NCI-H2171 treated with DMSO at 0.1 percent for 48 hours (cell line): ENCODE results near the gene COLEC11.
"Not testable (repeated sequence)": the region's sequence is repeated elsewhere in the genome, so short reads cannot be mapped to it uniquely, and the experiment has no call there.

Source experiments
- DNase-seq: peaks from one replicate; lab custom pipeline; 2025; lab: John Stamatoyannopoulos, UW

COLEC11 gene

DNA sequence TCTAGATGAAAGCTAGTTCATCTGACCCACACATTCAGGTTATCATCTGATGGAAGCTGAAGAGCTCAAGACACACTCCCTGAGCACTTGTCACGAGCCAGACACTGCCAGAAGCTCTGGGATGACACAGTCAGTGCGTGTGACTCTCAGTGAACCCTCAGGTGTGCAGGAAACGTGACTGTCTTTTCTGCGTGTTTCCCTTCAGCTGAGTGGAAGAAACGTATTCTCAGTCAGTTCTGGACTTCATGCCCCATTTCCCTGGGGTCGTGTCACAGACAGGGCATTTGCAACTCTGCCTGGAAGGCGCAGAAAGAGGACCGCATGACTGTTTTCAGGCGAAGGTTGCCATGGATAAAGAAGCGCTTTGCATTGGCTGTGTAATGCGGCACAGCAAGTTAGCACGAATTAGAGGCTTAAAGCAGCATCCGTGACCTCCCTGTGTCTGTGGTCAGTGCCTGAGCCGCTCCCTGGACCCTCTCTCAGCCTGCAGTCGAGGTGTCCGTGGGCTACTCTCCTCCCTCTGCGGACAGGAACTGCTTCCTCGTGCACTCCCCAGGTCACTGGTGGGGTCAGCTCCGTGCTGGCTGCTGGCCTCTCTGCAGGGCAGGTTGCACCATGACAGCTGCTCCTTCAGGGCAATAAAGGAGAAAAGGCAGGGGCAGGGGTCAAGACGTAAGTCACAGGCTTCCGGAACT lies 59.8 kb downstream of the COLEC11 start:
- no peak for DNase-seq

DNA sequence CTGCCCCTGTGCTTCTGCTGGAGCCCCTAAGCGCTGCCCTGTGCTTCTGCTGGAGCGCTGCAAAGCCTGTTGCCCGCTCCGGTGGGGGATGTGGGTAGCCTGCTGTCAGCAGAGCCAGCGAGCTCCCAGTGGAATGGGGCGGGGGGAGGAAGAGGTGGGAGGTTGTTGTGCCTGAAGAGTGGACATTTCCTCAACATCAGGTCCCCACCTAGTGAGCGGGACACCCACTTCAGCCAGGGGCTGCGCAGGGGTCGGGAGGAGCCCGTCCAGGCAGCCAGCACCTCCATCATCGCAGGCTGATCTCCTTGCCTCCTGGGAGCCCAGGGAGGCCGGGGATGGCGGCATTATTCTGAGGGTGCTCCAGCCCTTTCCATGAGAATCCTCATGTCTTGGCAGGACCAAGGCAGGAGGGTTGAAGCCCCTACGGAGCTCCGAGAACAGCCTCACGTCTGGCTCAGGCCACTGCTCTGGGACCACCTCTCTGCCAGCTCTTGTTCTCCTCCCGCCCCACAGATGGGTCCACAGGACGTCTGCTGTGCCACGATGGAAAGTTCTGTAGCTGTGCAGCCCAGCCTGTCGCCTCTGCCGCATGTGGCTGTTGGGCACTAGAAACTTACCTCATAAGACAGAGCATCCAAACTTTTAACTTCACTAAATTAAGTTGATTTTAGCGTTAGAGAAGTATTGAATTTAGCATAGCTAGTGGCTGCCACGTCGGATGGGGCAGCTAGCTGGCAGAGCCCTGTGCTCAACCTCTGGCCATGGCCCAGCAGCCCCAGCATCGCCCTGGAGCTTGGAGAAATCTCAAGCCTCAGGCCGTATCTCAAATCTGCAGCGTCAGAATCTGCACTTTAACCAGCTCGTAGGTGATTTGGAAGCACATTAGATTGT lies 61.2 kb downstream of the COLEC11 start:
- no peak for DNase-seq

DNA sequence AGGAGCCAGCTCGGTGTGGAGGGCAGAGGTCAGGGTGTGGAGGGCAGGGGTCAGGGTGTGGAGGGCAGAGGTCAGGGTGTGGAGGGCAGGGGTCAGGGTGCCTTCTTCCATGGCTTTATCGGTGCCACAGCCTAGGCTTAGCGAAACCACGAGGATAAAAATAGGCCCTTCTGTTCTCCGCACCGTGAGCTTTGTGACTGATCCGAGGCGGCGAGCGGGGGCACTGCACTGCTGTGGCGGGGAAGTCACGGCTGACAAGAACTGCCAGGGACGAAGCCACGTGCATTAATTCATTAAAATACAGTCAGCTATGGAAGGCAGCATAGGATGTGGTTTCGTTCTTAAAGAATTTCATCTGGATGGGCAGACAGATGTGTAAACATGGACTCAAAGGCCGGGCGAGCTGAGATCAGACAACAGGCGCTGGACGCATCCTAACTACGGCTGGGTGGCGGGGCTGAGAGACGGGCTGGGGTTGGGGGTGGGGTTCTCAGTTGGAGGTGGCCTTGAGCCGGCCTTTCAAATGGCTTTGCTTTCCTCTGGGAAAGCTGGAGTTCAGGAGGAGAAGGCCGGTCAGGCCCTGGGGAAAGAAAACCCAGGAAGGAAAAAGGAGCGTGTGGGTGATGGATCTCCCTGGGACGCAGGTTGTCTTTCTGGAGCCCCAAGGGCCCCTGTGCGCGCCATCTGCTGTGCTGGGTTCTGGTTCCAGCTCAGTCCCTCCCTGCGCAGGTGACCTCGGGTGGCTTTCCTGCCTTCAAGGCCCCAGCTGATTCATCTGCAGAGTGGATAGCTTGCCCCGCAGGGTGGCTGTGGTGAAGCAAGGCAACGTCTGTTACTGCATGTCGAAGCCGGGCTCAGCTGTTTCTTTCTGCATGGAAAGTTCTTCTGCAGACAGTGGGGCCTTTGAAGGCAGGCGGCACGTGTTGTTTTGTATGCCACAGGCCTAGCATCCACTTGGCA lies 62.1 kb downstream of the COLEC11 start:
- peak; percentile 72 for DNase-seq

DNA sequence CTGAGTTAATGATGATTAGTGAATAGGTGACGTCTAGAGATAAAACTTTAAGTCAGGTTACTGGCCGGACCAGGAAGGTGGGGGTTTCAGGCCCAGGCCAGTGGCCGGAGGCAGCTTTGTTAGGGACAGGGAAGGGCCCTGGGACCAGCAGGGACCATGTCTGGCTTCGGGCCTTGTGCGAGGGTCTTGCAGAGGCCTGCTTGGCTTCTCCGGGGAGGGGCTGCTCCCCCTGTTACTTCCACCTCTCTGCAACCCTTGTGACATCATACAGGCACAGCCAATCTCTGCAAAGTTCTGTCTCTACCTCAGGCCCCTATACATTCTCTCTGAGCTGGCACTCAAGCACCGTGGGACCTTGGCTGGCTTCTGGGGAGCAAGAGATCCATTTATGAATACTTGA lies 63.0 kb downstream of the COLEC11 start, which contains the start of gene ALLC:
Gene ALLC (plus strand): TSS at position 320 of the 400 bp plus-strand sequence. CDS start 12,958 bp downstream, outside the sequence.
- DNase-seq, result no peak

DNA sequence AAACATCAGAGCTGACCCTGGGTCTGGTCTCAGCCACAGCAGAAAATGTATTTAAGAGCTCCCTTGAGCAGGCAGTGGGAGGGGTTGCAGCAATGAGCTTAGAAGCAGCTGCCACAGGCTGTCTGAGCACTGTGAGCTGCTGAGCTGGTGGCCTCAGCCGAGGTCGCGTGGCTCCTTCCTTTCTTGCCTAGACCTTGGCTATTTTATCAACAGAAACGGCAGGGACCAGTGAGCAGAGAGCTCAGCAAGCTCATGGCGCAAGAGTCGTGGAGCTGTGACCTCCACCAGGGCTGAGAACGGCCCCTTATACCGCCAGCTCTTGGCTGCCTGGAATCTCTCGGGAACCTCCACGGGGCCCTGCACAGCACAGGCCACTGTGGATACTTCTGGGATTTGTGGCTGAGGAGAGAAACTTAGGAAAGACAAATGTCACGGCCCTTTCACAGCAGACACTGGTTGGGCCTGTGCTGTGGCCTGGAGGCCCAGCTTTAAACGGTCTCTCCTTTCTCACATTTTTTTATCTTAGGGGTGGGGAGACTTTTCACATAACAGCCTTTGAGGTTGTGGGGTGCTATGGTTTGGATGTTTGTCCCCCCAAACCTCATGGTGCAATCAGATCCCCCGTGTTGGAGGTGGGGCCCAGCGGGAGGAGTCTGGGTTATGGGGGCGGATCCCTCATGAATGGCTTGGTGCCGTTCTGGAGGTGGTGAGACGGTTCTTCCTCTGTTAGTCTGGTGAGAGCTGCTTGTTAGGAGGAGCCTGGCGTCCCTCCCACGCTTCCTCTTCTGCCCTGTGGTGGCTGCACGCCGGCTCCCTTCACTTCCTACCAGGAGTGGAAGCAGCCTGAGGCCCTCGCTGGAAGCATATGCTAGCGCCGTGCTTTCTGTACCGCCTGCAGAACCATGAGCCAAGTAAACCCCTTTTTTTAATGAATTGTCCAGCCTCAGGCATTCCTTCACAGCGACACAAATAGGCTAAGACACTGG lies 64.8 kb downstream of the COLEC11 start:
- DNase-seq, result peak; percentile 31

DNA sequence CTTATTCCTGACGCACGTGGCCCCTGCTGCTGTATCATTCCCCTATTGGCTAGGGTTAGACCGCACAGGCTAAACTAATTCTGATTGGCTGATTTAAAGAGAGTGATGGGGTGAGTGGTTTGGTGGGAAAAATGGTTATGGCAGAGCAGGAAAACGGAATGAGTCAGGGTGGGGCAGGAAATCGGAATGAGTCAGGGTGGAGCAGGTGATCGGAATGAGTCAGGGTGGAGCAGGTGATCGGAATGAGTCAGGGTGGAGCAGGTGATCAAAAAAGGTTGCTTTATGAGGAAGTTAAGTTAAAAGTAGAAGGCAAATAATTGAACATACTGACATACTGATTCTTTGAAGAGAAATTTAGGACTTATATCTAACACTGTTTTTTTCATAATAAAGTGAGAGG lies 65.7 kb downstream of the COLEC11 start:
- DNase-seq, result not testable (repeated sequence)

DNA sequence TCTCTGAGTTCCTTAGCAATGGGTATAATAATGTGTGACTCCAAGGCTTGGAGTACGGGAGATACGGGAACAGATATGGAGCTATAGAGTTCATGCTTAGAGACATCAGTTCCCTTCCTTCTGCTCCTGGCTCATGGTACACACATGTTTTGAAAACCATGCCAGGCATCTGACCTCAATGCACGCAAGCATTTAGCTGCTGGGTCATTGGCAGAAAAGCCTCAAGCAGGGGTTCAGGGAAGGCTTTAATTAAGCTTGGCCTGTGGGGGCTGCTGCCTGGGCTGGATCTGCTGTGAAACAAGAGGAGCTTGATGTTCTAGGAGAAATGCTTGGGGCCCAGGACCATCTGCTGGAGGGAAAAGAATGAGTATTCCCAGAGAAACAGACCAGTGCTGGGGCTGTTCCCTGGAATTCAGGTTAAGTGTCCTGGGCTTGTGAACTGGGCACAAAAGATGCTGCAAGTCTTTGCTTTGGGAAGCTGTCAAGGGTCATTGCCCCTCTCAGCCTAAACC lies 66.3 kb downstream of the COLEC11 start:
- no peak for DNase-seq

DNA sequence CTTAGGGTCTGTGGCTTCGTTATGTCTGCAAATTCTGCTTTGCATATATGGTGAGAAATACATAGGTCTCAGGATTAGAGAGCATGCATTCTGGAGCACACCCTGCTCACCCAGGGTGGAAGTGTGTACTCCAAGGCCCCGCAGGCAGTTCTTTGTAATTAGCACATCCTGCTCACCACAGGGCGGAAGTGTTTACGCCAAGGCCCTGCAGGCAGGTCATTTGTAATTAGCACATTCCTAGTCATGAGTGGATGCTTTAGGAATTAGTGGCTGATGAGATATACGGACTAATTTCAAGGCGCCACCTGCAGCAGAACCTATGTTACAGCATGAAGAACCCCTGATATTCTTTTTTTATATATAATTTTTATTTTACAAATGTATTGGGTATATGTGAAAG lies 67.3 kb downstream of the COLEC11 start:
- DNase-seq, result no peak

DNA sequence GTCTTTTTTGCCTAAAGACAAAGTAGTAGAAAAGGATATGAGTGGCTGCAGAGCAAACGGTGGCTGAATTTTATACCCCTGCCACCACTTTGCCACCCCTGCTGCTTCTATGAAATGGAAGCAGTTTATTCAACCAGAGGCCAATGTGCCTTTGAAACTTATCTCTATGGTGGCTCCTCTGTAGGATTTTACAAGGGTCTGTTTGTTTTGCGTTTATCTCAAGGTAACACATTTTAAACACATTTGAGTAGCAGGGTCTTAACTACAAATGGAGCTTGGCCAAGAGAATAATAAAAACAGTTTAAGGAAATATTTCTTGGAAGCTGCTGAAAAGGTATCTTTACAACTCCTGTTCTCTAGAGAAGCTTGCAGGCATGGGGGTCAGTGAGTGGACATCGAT lies 69.2 kb downstream of the COLEC11 start:
- no peak for DNase-seq

DNA sequence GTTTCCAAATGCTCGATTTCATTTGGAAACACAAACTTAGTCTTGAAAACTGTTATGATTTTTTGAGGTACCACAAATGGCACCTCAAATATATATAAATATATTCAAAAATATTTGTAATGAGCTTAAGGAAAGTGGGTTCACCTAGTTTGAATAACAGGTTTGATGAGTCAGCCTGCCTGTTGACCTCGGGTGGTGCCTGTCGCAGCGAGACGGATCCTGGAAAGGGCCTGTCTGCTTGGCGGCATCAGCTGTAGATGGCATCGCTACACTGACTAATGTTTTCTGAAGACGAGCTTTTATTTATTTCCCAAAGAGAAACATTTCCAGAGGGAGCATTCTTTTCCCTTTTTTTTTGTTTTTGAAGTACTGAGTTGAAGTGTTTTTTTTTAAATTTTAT lies 70.0 kb downstream of the COLEC11 start:
- no peak for DNase-seq

DNA sequence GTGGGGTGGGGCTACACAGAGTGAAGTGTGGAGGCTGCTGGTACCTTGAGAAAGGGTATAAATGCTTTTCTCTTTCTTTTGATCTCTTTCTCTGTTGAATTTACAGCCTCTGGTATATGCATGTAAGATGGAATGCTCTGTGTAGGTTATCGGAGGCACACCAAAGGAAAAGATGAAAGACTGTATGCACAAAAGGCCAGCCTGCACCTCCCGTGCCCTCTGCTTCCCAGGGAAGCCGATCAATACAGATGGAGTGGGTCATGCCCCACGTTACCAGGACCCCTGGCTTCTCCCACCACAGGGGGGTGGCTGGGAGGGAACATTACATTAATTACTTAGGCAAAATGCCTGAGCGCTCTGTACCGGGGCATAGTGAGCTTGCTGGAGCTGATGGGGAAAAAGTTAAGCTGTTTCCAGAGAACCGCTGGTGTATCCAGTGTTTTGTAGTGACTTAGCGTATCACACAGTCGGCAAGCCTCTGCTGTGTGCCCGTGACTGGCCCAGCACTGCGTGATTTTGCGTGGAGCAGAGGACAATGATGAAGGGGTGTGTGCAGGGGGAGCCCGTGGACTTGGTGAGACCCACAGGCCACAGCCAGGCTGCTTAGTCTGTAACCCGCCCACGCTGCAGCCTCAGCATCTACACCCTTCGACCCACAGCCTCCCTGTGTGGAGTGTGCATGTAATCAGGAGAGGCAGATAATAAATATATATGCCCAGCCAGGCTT lies 71.1 kb downstream of the COLEC11 start:
- DNase-seq, result no peak

DNA sequence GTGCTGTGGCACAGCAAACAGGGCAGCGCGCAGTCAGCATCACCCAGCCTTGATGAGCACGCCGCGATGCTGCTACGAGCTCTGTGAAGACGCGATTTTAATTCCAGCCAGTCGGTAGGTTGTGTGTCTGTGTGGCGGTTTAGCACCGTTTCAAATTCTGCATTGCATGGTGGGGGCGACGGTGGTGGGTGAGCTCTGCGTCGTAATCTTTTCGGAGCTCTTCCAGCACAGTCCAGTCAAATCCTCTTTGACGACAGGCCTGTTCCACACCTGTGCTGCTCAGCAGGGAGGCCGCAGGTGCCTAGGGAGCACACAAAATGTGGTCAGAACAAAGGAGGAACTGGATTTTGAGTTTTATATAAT lies 71.7 kb downstream of the COLEC11 start:
- DNase-seq, result no peak

DNA sequence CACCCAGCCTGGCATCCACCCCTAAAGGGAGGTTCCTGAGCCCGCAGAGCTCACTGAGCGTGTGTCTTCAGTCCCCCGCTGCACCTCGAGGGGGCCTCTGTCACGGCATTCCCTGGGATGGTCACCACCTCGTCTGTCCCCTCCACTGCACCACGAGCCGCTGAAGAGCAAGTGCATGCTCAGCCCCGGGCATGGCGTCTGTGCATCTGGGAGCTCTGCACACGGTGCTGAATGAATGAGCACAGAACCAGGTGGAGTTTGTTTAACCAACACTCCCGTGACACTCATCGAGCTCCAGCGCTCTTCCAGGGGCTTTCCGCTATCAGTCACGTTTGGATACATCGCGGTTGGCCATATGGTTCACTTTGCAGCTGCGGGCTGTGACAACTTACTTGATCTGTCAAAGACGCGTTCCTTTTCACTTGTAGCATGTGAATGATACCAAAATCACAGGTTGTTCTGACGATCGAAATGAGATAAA lies 72.3 kb downstream of the COLEC11 start:
- DNase-seq, result peak; percentile 96

DNA sequence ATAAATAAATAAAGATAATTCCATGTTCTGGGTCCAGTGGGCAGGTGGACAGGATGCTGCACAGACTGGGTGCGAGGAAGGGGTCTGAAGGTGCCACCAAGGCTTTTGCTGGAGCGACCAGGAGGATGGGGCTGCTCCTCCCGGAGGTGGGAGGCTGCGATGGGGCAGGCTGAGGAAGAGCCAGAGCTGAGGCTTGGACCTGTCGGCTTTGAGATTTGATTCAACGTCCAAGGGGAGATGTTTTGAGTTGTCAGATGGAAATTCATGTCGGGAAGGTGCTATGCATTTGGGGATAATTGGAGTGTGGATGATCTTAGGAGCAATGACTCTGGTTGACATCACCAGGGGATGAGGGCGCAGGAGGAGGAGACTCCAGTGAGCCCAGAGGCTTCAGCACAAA lies 74.7 kb downstream of the COLEC11 start:
- DNase-seq, result no peak

DNA sequence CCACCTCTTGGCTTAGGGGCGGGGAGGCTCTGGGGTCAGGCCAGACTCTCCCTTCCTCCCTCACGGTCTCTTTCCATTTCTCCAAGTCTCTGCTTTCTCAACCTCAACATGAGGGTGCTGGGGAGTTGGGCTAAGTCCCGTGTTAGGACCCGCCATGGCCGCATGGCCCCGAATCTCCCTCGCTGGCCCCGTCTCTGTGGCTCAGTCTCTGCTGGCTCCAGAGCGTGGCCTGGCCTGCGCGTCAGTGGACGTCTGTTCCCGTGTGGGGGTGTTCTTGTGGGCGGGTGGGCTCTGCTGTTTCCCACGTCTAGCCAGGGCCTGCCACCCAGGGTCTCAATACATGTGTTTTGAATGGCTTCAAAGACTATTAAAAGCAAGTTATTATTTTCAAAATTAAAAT lies 75.5 kb downstream of the COLEC11 start:
- DNase-seq, result no peak

DNA sequence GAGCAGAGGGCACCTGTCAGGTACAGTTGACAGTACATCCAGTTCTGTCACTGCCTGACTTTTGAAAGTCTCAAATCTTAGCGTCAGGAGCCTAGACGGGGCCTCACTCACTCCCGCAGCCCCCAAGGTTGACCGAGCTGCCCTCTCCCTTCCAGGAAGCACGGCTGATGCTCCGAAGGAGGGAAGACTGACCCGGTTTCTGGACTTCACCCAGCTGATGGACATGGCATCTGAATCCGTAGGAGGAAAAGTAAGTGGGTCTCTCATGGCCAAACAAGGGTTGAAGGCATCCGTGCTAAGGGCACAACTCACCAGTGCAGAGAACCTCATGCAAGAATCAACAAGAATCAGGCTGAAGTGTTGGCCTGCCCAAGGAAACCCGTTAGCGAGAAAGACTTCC lies 76.0 kb downstream of the COLEC11 start:
- DNase-seq, result no peak

DNA sequence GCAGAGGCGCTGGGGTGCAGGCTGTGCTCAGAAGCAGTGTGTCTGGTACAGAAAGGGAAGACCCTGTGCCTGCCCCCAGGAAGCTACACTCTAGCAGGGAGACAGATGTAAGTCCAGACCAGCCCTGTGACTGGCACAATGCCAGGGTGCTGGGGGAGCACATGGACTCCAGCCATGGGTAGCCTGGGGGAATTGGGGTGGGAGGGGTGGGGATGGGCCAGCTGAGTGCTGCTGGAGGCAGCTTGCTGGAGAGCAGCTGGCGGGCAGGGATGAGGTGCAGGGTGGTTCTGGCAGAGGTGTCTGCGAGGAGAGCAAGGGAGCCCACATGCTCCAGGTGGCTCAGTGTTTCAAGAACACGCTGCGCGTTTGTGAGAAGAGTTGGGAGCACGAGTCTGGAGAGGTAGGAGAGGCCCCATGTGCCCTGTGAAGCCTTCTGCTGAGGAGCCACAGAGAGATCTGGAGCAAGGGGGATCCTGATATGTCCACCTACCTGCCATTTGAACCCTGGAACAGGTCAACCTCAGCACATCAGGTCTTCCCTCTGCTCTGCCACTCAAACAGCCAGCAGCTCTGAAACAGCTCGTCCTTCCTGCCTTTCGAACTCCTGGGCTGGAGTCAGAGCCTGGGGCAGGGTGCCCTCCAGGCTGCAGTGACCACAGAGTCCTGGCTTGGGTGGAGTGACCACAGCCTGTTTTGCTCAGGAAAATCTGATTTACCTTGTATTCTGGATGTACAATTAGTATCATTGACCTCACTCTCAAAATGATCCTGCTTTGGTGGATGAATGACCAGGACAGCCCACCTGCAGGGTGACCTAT lies 78.2 kb downstream of the COLEC11 start:
- DNase-seq, result peak; percentile 79

DNA sequence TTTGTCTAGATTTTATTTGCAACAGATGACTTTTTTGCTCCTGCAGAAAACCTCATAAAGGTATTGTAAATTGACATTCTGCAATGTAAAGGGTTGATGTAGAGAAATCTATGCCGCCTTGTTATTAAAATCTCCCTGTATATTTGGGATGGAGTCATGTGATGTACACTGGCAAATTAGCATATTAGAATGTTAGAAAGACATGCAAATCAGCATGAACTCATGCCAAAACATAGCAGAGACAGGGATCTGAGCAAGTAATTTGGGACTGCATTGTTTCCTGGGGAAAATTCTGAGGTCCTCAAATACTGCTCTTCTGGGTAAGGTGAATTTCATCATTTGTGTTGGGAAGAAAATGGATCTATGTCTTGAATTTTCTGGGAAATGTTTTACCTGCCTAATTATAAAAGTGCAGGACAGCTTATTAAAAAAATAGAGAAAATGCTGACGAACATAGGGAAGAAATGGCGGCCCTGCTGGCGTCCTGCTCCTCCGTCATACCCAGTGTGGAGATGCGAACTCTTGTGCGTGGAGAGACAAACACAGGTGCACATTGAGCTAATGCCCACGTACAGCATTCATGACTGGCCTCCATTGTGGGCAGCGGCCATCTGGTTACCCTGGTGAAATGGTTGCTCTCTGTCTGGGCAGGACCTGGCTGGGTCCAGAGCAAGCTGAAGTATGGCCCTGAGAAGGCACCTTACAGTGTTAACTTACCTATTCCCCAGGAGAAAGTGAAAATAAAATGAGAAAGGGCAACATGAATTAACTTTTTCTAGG lies 79.3 kb downstream of the COLEC11 start:
- no peak for DNase-seq
